Neuronal stem cell (in vitro differentiated cells): ENCODE data around the gene THOP1.
"Not testable (repeated sequence)": the region's sequence is repeated elsewhere in the genome, so short reads cannot be mapped to it uniquely, and the experiment has no call there.

Experiments
- DNase-seq: peaks from one replicate; pipeline ENCODE4 v3.0.0-alpha.2; 2013; ENCODE audit warnings: low spot score
- H2AFZ ChIP-seq: one replicate; pipeline ENCODE4 v1.6.1; 2013; ENCODE audit warnings: mild to moderate bottlenecking, low read length, inconsistent platforms
- H2AK5ac ChIP-seq: 2 replicates; pipeline ENCODE4 v1.6.1; 2013; ENCODE audit warnings: low read depth, mild to moderate bottlenecking, inconsistent platforms, low read length, moderate library complexity, mixed read lengths
- H2BK120ac ChIP-seq: 2 replicates; pipeline ENCODE4 v1.6.1; 2013; ENCODE audit warnings: low read depth, mild to moderate bottlenecking, inconsistent platforms, low read length, moderate library complexity, mixed read lengths
- H2BK12ac ChIP-seq: one replicate; pipeline ENCODE4 v1.6.1; 2013; ENCODE audit warnings: low read length, inconsistent platforms
- H2BK15ac ChIP-seq: 2 replicates; pipeline ENCODE4 v1.6.1; 2013; ENCODE audit warnings: mild to moderate bottlenecking, low read length, inconsistent platforms, mixed read lengths
- H2BK5ac ChIP-seq: one replicate; pipeline ENCODE4 v1.6.1; 2013; ENCODE audit warnings: inconsistent platforms, mild to moderate bottlenecking, low read length, moderate library complexity
- H3K14ac ChIP-seq: one replicate; pipeline ENCODE4 v1.6.1; 2013; ENCODE audit warnings: low read length, inconsistent platforms
- H3K18ac ChIP-seq: 2 replicates; pipeline ENCODE4 v1.6.1; 2013; ENCODE audit warnings: low read length, inconsistent platforms
- H3K23ac ChIP-seq: 2 replicates; pipeline ENCODE4 v1.6.1; 2013; ENCODE audit warnings: low read depth, mild to moderate bottlenecking, mixed read lengths, low read length, inconsistent platforms; ENCODE audit not compliant: poor library complexity
- H3K27ac ChIP-seq: replicated peaks from 3 replicates; pipeline ENCODE4 v1.5.1; 2013; ENCODE audit warnings: low read length, inconsistent platforms
- H3K27me3 ChIP-seq, 3 experiments: 2 replicates each; pipeline ENCODE4 v1.6.1; 2013; ENCODE audit warnings: low read length in 3 of 3, mild to moderate bottlenecking in 2 of 3, inconsistent platforms in 1 of 3, low read depth in 1 of 3, mixed read lengths in 1 of 3, moderate library complexity in 1 of 3; ENCODE audit not compliant: control insufficient read depth in 3 of 3, insufficient read depth in 3 of 3
- H3K36me3 ChIP-seq, 2 donors: replicated peaks in 1 of 2; 2 replicates each; pipeline ENCODE4 v1.6.1; 2013; ENCODE audit warnings: low read length in 2 of 2; ENCODE audit not compliant: control insufficient read depth in 2 of 2, insufficient read depth in 2 of 2
- H3K4ac ChIP-seq: 2 replicates; pipeline ENCODE4 v1.6.1; 2013; ENCODE audit warnings: inconsistent platforms, mild to moderate bottlenecking, low read length, moderate library complexity
- H3K4me1 ChIP-seq, 2 donors: 1 replicate in 1 of 2; 2 replicates in 1 of 2; pipeline ENCODE4 v1.6.1; 2013; ENCODE audit warnings: low read length in 2 of 2, low read depth in 1 of 2; ENCODE audit not compliant: control insufficient read depth in 2 of 2, insufficient read depth in 1 of 2
- H3K4me2 ChIP-seq: one replicate; pipeline ENCODE4 v1.6.1; 2013; ENCODE audit warnings: mild to moderate bottlenecking, low read length, inconsistent platforms; ENCODE audit not compliant: insufficient read depth, poor library complexity, severe bottlenecking
- H3K4me3 ChIP-seq, 2 donors: 2 replicates each; pipeline ENCODE4 v1.5.1; 2013; ENCODE audit warnings: low read length in 2 of 2, mild to moderate bottlenecking in 2 of 2, inconsistent platforms in 1 of 2, moderate library complexity in 1 of 2
- H3K79me1 ChIP-seq: one replicate; pipeline ENCODE4 v1.6.1; 2013; ENCODE audit warnings: low read depth, mild to moderate bottlenecking, inconsistent platforms, low read length, moderate library complexity
- H3K9ac ChIP-seq: one replicate; pipeline ENCODE4 v1.6.1; 2013; ENCODE audit warnings: mild to moderate bottlenecking, low read depth, low read length, inconsistent platforms; ENCODE audit not compliant: poor library complexity
- H3K9me3 ChIP-seq, 2 donors: replicated peaks in 1 of 2; 2 replicates each; pipeline versions ENCODE3 to v1.6.1; 2013; ENCODE audit warnings: low read length in 2 of 2, mild to moderate bottlenecking in 2 of 2, inconsistent platforms in 1 of 2, low read depth in 1 of 2, mixed read lengths in 1 of 2, moderate library complexity in 1 of 2; ENCODE audit not compliant: control insufficient read depth in 2 of 2, insufficient read depth in 1 of 2
- H4K8ac ChIP-seq: one replicate; pipeline ENCODE4 v1.6.1; 2013; ENCODE audit warnings: low read depth, mild to moderate bottlenecking, inconsistent platforms, low read length, moderate library complexity
- H4K91ac ChIP-seq: one replicate; pipeline ENCODE4 v1.6.1; 2013; ENCODE audit warnings: low read length, low read depth, mild to moderate bottlenecking, inconsistent platforms; ENCODE audit not compliant: poor library complexity
- WGBS, 2 donors: extraction: QIAGEN DNeasy Blood & Tissue Kit; methylation state at CpG; one replicate each; pipeline ENCODE4 v1.1.7; 2013; ENCODE audit warnings: missing lambda C conversion rate in 2 of 2, mixed read lengths in 1 of 2; ENCODE audit not compliant: insufficient read length in 2 of 2, insufficient replicate concordance in 1 of 2; ENCODE audit errors: extremely low coverage in 2 of 2; 5-methylcytosine and 5-hydroxymethylcytosine counted together

The THOP1 gene

GRCh38 chr19:2815923-2816322 lies 30.6 kb downstream of the THOP1 start:
- Histone ChIP-seq H2BK12ac (no peak overlapping the region), H2BK5ac (no peak overlapping the region), H4K91ac (no peak overlapping the region), H3K27me3 (no peaks in the 10 kb centered on the region), H4K8ac (no peak overlapping the region), H3K9ac (no peak overlapping the region), H3K4me3 (no peak overlapping the region), H3K23ac (no peak overlapping the region), H3K4me2 (no peak overlapping the region), H3K27ac (no peak overlapping the region), H3K36me3 (peaks cover 22 to 40% of the 10 kb centered on the region in 2 donors), H3K4ac (no peak overlapping the region), H3K4me1 (no peaks in the 10 kb centered on the region), H3K9me3 (no peaks in the 10 kb centered on the region), H3K79me1 (peaks cover 3% of the 10 kb centered on the region), H3K14ac (no peak overlapping the region), H2BK15ac (no peak overlapping the region), H2AFZ (no peak overlapping the region), H3K18ac (no peak overlapping the region), H2BK120ac (no peak overlapping the region), H2AK5ac (no peak overlapping the region)
- no peak for DNase-seq
- no CpG with 5 or more reads among the region's 15 CpGs for WGBS, 2 donors

GRCh38 chr19:2816641-2817040 lies 31.3 kb downstream of the THOP1 start:
- Histone ChIP-seq H4K91ac (no peak overlapping the region), H3K4me1 (no peaks in the 10 kb centered on the region), H3K27me3 (no peaks in the 10 kb centered on the region), H2BK120ac (no peak overlapping the region), H2BK5ac (no peak overlapping the region), H3K4ac (no peak overlapping the region), H3K9me3 (no peaks in the 10 kb centered on the region), H3K27ac (no peak overlapping the region), H3K18ac (no peak overlapping the region), H2BK12ac (no peak overlapping the region), H3K4me2 (no peak overlapping the region), H3K14ac (no peak overlapping the region), H3K23ac (no peak overlapping the region), H3K36me3 (peaks cover 15 to 33% of the 10 kb centered on the region in 2 donors), H3K79me1 (peaks cover 3% of the 10 kb centered on the region), H3K9ac (no peak overlapping the region), H3K4me3 (no peak overlapping the region), H2AK5ac (no peak overlapping the region), H2AFZ (no peak overlapping the region), H4K8ac (no peak overlapping the region), H2BK15ac (no peak overlapping the region)
- DNase-seq, result no peak
- WGBS, 2 donors, result no CpG with 5 or more reads among the region's 16 CpGs

- not testable (repeated sequence) for H3K4me1 ChIP-seq, H3K79me1 ChIP-seq, H4K91ac ChIP-seq, H3K4ac ChIP-seq, H2BK120ac ChIP-seq, H3K4me2 ChIP-seq, H2AK5ac ChIP-seq, H3K9ac ChIP-seq, H2AFZ ChIP-seq, H3K9me3 ChIP-seq, H3K23ac ChIP-seq, H2BK12ac ChIP-seq, DNase-seq, H3K27me3 ChIP-seq, H3K27ac ChIP-seq, H2BK15ac ChIP-seq, H3K4me3 ChIP-seq, H3K14ac ChIP-seq, H2BK5ac ChIP-seq, H3K18ac ChIP-seq
- peak overlapping the region; percentile 17 for H4K8ac ChIP-seq
- peaks cover 9 to 26% of the 10 kb centered on the region in 2 donors for H3K36me3 ChIP-seq
- no CpG with 5 or more reads among the region's 22 CpGs for WGBS, 2 donors
Observed at GRCh38 chr19:2817237-2817829, 32.0 kb downstream of the THOP1 start.

GRCh38 chr19:2819540-2820111 lies 34.3 kb downstream of the THOP1 start, which contains the start of gene ZNF554:
TSS of gene ZNF554 (plus strand) at chr19:2819868. CDS start at chr19:2820072, 204 bp downstream.
- Histone ChIP-seq H2AFZ (peak within 1 kb of the TSS; percentile 94), H3K23ac (peak within 1 kb of the TSS; percentile 73), H2BK12ac (no peak within 1 kb of the TSS), H3K4ac (peak within 1 kb of the TSS; percentile 19), H3K36me3 (peaks cover 4 to 27% of the 10 kb centered on the region in 2 donors), H3K9me3 (peaks cover 0 to 26% of the 10 kb centered on the region in 2 donors), H3K9ac (peak within 1 kb of the TSS; percentile 83), H2BK15ac (no peak within 1 kb of the TSS), H3K27me3 (no peaks in the 10 kb centered on the region), H3K18ac (peak within 1 kb of the TSS; percentile 93), H3K4me3 (peak within 1 kb of the TSS; percentile 77 to 91), H2BK5ac (no peak within 1 kb of the TSS), H4K8ac (no peak within 1 kb of the TSS), H2BK120ac (no peak within 1 kb of the TSS), H3K14ac (peak within 1 kb of the TSS; percentile 5), H3K79me1 (peaks cover 6% of the 10 kb centered on the region), H4K91ac (no peak within 1 kb of the TSS), H3K27ac (no peak within 1 kb of the TSS), H3K4me2 (peak within 1 kb of the TSS; percentile 82), H3K4me1 (no peaks in the 10 kb centered on the region), H2AK5ac (peak within 1 kb of the TSS; percentile 79)
- WGBS, 2 donors, result no CpG with 5 or more reads among the region's 64 CpGs
- DNase-seq, result peak; percentile 96
